Mesenchymal stem cell (in vitro differentiated cells and primary cell): ENCODE data around the gene AARS1. TPM values are rescaled to one million over a fixed set of nuclear protein-coding genes. Genes with fewer than 3 reads are reported as not detected.
"Not testable (repeated sequence)": the region's sequence is repeated elsewhere in the genome, so short reads cannot be mapped to it uniquely, and the experiment has no call there.

ENCODE experiments used
- DNase-seq: peaks from one replicate; pipeline ENCODE4 v3.0.0-alpha.2; 2013
- H2AFZ ChIP-seq: one replicate; pipeline ENCODE4 v1.6.1; 2013; ENCODE audit warnings: low read depth, mild to moderate bottlenecking, control low read depth, inconsistent platforms, low read length, moderate library complexity
- H2AK5ac ChIP-seq: 2 replicates; pipeline ENCODE4 v1.6.1; 2013; ENCODE audit warnings: low read length, moderate library complexity, mild to moderate bottlenecking, inconsistent platforms; ENCODE audit not compliant: severe bottlenecking
- H2BK120ac ChIP-seq: one replicate; pipeline ENCODE4 v1.6.1; 2013; ENCODE audit warnings: low read depth, mild to moderate bottlenecking, inconsistent platforms, low read length, moderate library complexity
- H2BK12ac ChIP-seq, 2 experiments: one replicate each; pipeline ENCODE4 v1.6.1; 2013; ENCODE audit warnings: inconsistent platforms in 2 of 2, low read length in 2 of 2, mild to moderate bottlenecking in 2 of 2, moderate library complexity in 2 of 2, control low read depth in 1 of 2
- H2BK15ac ChIP-seq: one replicate; pipeline ENCODE4 v1.6.1; 2013; ENCODE audit warnings: mild to moderate bottlenecking, low read depth, inconsistent platforms; ENCODE audit not compliant: poor library complexity, severe bottlenecking
- H2BK5ac ChIP-seq: 2 replicates; pipeline ENCODE4 v1.6.1; 2013; ENCODE audit warnings: low read depth, mild to moderate bottlenecking, low read length, control low read depth, inconsistent platforms; ENCODE audit not compliant: poor library complexity, severe bottlenecking
- H3K14ac ChIP-seq, 2 experiments: one replicate each; pipeline ENCODE4 v1.6.1; 2013; ENCODE audit warnings: inconsistent platforms in 2 of 2, low read length in 2 of 2, control low read depth in 1 of 2, mild to moderate bottlenecking in 1 of 2, moderate library complexity in 1 of 2
- H3K18ac ChIP-seq, 2 experiments: one replicate each; pipeline ENCODE4 v1.6.1; 2013; ENCODE audit warnings: inconsistent platforms in 2 of 2, low read length in 2 of 2, control low read depth in 1 of 2, low read depth in 1 of 2, mild to moderate bottlenecking in 1 of 2
- H3K23ac ChIP-seq, 2 experiments: one replicate each; pipeline ENCODE4 v1.6.1; 2013; ENCODE audit warnings: inconsistent platforms in 2 of 2, low read length in 2 of 2, mild to moderate bottlenecking in 2 of 2, moderate library complexity in 2 of 2, control low read depth in 1 of 2
- H3K27ac ChIP-seq: 2 replicates; pipeline ENCODE4 v1.5.1; 2013; ENCODE audit warnings: mild to moderate bottlenecking, moderate library complexity, low read length, control low read depth, inconsistent platforms; ENCODE audit not compliant: poor library complexity, severe bottlenecking
- H3K27me3 ChIP-seq, 2 experiments: 2 replicates each; pipeline versions ENCODE4 v1.6.1 to v1.7.0; 2013; ENCODE audit warnings: low read length in 2 of 2, mild to moderate bottlenecking in 2 of 2, moderate library complexity in 2 of 2, control low read depth in 1 of 2, inconsistent platforms in 1 of 2; ENCODE audit not compliant: control insufficient read depth in 1 of 2, insufficient read depth in 1 of 2
- H3K36me3 ChIP-seq, 2 experiments: 2 replicates each; pipeline versions ENCODE4 v1.6.1 to v1.7.0; 2013; ENCODE audit warnings: low read length in 2 of 2, control low read depth in 1 of 2, inconsistent platforms in 1 of 2, low read depth in 1 of 2, mild to moderate bottlenecking in 1 of 2; ENCODE audit not compliant: insufficient read depth in 2 of 2, control insufficient read depth in 1 of 2
- H3K4ac ChIP-seq, 2 experiments: one replicate each; pipeline ENCODE4 v1.6.1; 2013; ENCODE audit warnings: inconsistent platforms in 2 of 2, low read length in 2 of 2, mild to moderate bottlenecking in 2 of 2, moderate library complexity in 2 of 2, control low read depth in 1 of 2, low read depth in 1 of 2
- H3K4me1 ChIP-seq: 2 replicates; pipeline ENCODE4 v1.6.1; 2013; ENCODE audit warnings: low read depth, low read length, control low read depth; ENCODE audit not compliant: control insufficient read depth, insufficient read depth
- H3K4me2 ChIP-seq: 2 replicates; pipeline ENCODE4 v1.6.1; 2013; ENCODE audit warnings: low read length, mild to moderate bottlenecking, inconsistent platforms; ENCODE audit not compliant: poor library complexity, severe bottlenecking
- H3K4me3 ChIP-seq, 2 experiments: 2 replicates each; pipeline versions ENCODE4 v1.5.1 to v1.7.0; 2013; ENCODE audit warnings: low read length in 2 of 2, mild to moderate bottlenecking in 2 of 2, control low read depth in 1 of 2, low read depth in 1 of 2; ENCODE audit not compliant: insufficient read depth in 1 of 2
- H3K79me1 ChIP-seq: replicated peaks from 2 replicates; pipeline ENCODE4 v1.6.1; 2013; ENCODE audit warnings: mild to moderate bottlenecking, control low read depth, low read length, inconsistent platforms; ENCODE audit not compliant: poor library complexity, severe bottlenecking
- H3K9ac ChIP-seq: 2 replicates; pipeline ENCODE4 v1.7.0; 2013; ENCODE audit warnings: mild to moderate bottlenecking, low read length, moderate library complexity
- H3K9me3 ChIP-seq: 2 replicates; pipeline ENCODE4 v1.7.0; 2013; ENCODE audit warnings: mild to moderate bottlenecking, low read length; ENCODE audit not compliant: control insufficient read depth
- H4K8ac ChIP-seq: one replicate; pipeline ENCODE4 v1.6.1; 2013; ENCODE audit warnings: inconsistent platforms, mild to moderate bottlenecking, low read length, moderate library complexity
- H4K91ac ChIP-seq: one replicate; pipeline ENCODE4 v1.6.1; 2013; ENCODE audit warnings: mild to moderate bottlenecking, low read length, inconsistent platforms
- WGBS: methylation state at CpG from one replicate; pipeline ENCODE4 v1.1.7; 2013; ENCODE audit warnings: mixed read lengths; 5-methylcytosine and 5-hydroxymethylcytosine counted together
- polyA plus RNA-seq, 2 experiments: library from polyadenylated mRNA; stranded (reverse); fragments of 200-250 nt; gene quantifications; one replicate each; pipeline ENCODE4 v1.2.3, GENCODE V29; 2013

The AARS1 gene
- polyA plus RNA-seq (2013, experiment 1 of 2), result 59.5 TPM
- polyA plus RNA-seq (2013, experiment 2 of 2), result 57.0 TPM

DNA sequence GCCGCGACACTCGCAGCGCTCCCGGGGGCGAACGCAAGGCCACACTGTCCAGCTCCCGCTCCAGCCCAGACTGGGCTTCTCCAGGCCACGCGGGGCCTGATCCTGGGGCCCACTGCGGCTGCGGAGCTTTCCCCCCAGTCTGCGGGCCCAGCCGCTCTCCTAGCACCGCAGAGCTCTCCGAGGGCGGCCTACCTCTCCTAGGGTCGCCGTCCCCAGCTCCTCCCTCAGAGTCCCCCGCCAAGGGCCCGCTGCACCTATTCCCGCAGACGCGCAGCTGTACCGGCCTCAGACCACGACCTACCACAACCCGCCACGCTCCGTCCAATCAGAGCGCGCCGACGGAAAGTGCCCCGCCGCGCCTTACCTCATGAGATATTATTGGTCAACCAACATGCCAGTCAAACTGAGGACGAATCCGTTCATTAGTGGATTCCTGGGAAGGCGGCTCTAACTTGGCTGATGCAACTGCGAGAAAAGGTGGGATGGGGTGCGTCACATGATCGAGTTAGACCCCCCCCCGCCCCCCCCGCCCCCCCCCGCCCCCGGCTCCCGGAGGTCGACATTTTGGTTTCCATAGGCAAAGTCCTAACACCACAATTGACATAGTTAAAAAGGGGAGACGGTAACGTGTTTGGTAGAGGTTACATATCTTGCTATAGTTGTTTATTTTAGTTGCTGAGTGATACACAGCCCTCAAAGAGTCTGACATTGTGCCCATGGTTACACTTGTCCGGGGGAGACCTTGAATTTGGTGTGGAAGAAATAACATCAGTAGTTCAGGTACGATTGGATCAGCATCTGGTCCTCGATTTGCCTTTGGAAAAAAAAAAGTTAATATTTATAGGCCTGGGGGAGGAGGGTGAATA, at the start of gene AARS1:
AARS1 (minus strand) TSS at position 278 of the 866 bp plus-strand sequence. CDS start 6,743 bp downstream, outside the sequence.
- Histone ChIP-seq H3K27ac (peak within 1 kb of the TSS; percentile 96), H3K14ac (peak within 1 kb of the TSS; percentile 62 to 96), H3K9ac (peak within 1 kb of the TSS; percentile 99), H3K9me3 (no peaks in the 10 kb centered on the region), H2BK15ac (peak within 1 kb of the TSS; percentile 99), H2BK120ac (peak within 1 kb of the TSS; percentile 93), H3K4me1 (peaks cover 4% of the 10 kb centered on the region), H2BK5ac (peak within 1 kb of the TSS; percentile 89), H3K18ac (peak within 1 kb of the TSS; percentile 82 to 93), H3K23ac (peak within 1 kb of the TSS in 1 of 2 experiments; percentile 94), H3K36me3 (peaks cover 8 to 12% of the 10 kb centered on the region in 2 experiments), H2BK12ac (peak within 1 kb of the TSS in 1 of 2 experiments; percentile 12), H2AFZ (peak within 1 kb of the TSS; percentile 27), H3K4me2 (peak within 1 kb of the TSS; percentile 71), H3K4me3 (peak within 1 kb of the TSS; percentile 90 to 94), H4K8ac (peak within 1 kb of the TSS; percentile 91), H3K79me1 (peaks cover 4% of the 10 kb centered on the region), H2AK5ac (peak within 1 kb of the TSS; percentile 83), H3K27me3 (no peaks in the 10 kb centered on the region), H4K91ac (peak within 1 kb of the TSS; percentile 98), H3K4ac (peak within 1 kb of the TSS; percentile 84 to 95)
- WGBS, result 3% methylated on average over 38 of the region's 53 CpGs
- DNase-seq, result peak; percentile 100

DNA sequence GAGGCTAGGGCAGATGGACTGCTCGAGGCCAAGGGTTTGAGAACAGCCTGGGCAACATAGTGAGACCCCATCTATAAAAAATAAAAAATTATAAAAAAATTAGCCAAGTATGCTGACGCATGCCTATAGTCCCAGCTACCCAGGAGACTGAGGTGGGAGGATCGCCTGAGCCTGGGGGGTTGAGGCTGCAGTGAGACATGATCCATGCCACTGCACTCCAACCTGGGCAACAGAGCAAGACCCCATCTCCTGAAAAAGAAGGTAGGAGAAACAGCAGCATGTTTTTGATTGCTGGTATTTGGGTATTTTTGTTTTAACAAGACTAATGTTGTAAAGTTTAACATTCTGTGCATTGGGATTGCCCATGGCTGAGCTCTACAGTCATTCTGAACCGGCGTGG, 48.5 kb upstream of the AARS1 start:
- no peak for DNase-seq
- no peak overlapping the region for H3K14ac ChIP-seq
- no peaks in the 10 kb centered on the region for H3K79me1 ChIP-seq
- H3K36me3 ChIP-seq, result peaks cover 24 to 34% of the 10 kb centered on the region in 2 experiments
- no peak overlapping the region for H2BK5ac ChIP-seq
- no peak overlapping the region for H4K8ac ChIP-seq
- no peaks in the 10 kb centered on the region for H3K27me3 ChIP-seq
- no peak overlapping the region for H2BK120ac ChIP-seq
- no peak overlapping the region for H3K4ac ChIP-seq
- no peak overlapping the region for H2AK5ac ChIP-seq
- H3K23ac ChIP-seq, result no peak overlapping the region
- H3K4me3 ChIP-seq, result no peak overlapping the region
- no peak overlapping the region for H3K4me2 ChIP-seq
- no peak overlapping the region for H2AFZ ChIP-seq
- H3K4me1 ChIP-seq, result no peaks in the 10 kb centered on the region
- no peak overlapping the region for H3K9ac ChIP-seq
- H3K18ac ChIP-seq, result no peak overlapping the region
- H2BK15ac ChIP-seq, result no peak overlapping the region
- H4K91ac ChIP-seq, result no peak overlapping the region
- no peak overlapping the region for H2BK12ac ChIP-seq
- H3K27ac ChIP-seq, result no peak overlapping the region
- WGBS, result over 99% methylated on average over 5 of the region's 5 CpGs
- no peaks in the 10 kb centered on the region for H3K9me3 ChIP-seq

- H3K4me1 ChIP-seq, H3K4me3 ChIP-seq, H4K91ac ChIP-seq, H3K23ac ChIP-seq, H3K9ac ChIP-seq, H3K9me3 ChIP-seq, H3K14ac ChIP-seq, H2BK5ac ChIP-seq, H3K79me1 ChIP-seq, H2AFZ ChIP-seq, H4K8ac ChIP-seq, DNase-seq, H2BK15ac ChIP-seq, H2BK120ac ChIP-seq, H3K18ac ChIP-seq, H2BK12ac ChIP-seq, H3K27me3 ChIP-seq, H3K4me2 ChIP-seq, H3K27ac ChIP-seq, H2AK5ac ChIP-seq: not testable (repeated sequence)
- peaks cover 50 to 53% of the 10 kb centered on the region in 2 experiments for H3K36me3 ChIP-seq
- 84% methylated on average over 4 of the region's 12 CpGs for WGBS
- H3K4ac ChIP-seq, result peak overlapping the region in 1 of 2 experiments; percentile 26
Measured at GRCh38 chr16:70332728-70333127, 43.4 kb upstream of the AARS1 start.

DNA sequence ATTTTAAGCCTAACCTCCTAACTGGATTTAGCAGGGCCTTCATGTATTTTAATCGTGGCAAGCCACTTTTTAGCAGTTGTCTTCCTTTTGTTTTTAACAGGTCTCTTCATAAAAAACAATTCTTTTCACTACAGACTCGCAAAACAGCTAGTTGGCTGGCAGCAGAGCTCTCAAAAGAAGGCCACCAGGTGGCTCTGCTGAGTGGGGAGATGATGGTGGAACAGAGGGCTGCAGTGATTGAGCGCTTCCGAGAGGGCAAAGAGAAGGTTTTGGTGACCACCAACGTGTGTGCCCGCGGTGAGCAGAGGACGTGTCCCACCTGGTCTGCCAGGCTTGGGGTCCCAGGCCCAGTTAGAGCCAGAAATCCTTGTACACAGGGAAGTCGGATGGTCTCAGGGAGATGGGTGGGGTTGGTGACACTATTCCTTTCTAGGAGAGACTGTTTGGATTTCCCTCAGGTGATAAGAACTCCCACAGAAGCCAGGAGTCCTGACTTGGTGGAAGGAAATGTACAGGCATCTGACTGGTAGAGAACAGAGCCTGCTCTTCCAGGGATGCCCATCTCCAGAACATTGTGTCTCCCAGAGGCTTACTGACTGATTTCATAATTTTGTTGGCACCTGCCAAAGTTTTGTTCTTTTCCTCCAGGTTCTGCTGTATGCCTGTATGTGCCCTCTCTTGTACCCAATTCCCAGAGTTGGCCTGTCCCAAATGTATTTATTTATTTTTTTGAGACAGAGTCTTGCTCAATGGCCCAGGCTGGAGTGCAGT, 42.5 kb upstream of the AARS1 start:
- Histone ChIP-seq H3K9ac (no peak overlapping the region), H2BK12ac (no peak overlapping the region), H2AFZ (no peak overlapping the region), H3K36me3 (peaks cover 56 to 57% of the 10 kb centered on the region in 2 experiments), H3K27me3 (no peaks in the 10 kb centered on the region), H2BK120ac (no peak overlapping the region), H3K79me1 (peaks cover 9% of the 10 kb centered on the region), H2BK5ac (no peak overlapping the region), H4K91ac (no peak overlapping the region), H2AK5ac (no peak overlapping the region), H3K4me1 (peaks cover 2% of the 10 kb centered on the region), H3K4ac (no peak overlapping the region), H3K4me3 (no peak overlapping the region), H3K9me3 (no peaks in the 10 kb centered on the region), H3K4me2 (no peak overlapping the region), H4K8ac (no peak overlapping the region), H3K23ac (no peak overlapping the region), H2BK15ac (no peak overlapping the region), H3K27ac (no peak overlapping the region), H3K18ac (no peak overlapping the region), H3K14ac (no peak overlapping the region)
- DNase-seq, result peak; percentile 16
- 78% methylated on average over 9 of the region's 9 CpGs for WGBS
